OCI-LY7 (cell line): Measurements from ENCODE around the gene RAB19. TPM values are rescaled to one million over a fixed set of nuclear protein-coding genes. Genes with fewer than 3 reads are reported as not detected.

Source experiments
- BruUV-seq: library from RNA; stranded (reverse); fragments of 400-500 nt; replicated peaks from 2 replicates; lab custom pipeline; 2021; lab: Mats Ljungman, UMichigan
- CTCF ChIA-PET: fragments of 300-600 bp; sonication (Branson Sonifier 250); formaldehyde crosslinking; loops from one replicate; lab custom pipeline; 2022; ENCODE audit warnings: antibody characterized with exemption; ENCODE audit not compliant: unreplicated experiment; lab: Charles Lee
- POLR2A ChIA-PET: fragments of 300-600 bp; sonication (Branson Sonifier 250); formaldehyde crosslinking; loops from one replicate; lab custom pipeline; 2022; ENCODE audit warnings: antibody characterized with exemption; lab: Charles Lee
- DNase-seq: peaks from one replicate; pipeline ENCODE4 v3.0.0-alpha.2; 2015; ENCODE audit warnings: low spot score
- H2AFZ ChIP-seq: fragments of 200-600 bp; sonication (generic), shearing (Covaris generic); 2 replicates; pipeline ENCODE4 v1.6.1; 2014; ENCODE audit warnings: mild to moderate bottlenecking, antibody characterized with exemption, low read length, moderate library complexity
- H3K27ac ChIP-seq: fragments of 200-600 bp; sonication (generic); 2 replicates; pipeline ENCODE4 v1.5.1; 2014; ENCODE audit warnings: mixed run types, low read depth, mild to moderate bottlenecking, moderate library complexity, low read length, inconsistent platforms; ENCODE audit not compliant: poor library complexity, severe bottlenecking
- H3K36me3 ChIP-seq: fragments of 200-600 bp; sonication (generic); 2 replicates; pipeline ENCODE4 v1.6.1; 2014; ENCODE audit warnings: mild to moderate bottlenecking, antibody characterized with exemption, low read length, moderate library complexity, mixed read lengths; ENCODE audit not compliant: insufficient read depth
- H3K4me1 ChIP-seq: fragments of 200-600 bp; sonication (generic); 2 replicates; pipeline ENCODE4 v1.5.1; 2014; ENCODE audit warnings: mild to moderate bottlenecking, low read length; ENCODE audit not compliant: insufficient read depth, poor library complexity, severe bottlenecking
- H3K4me2 ChIP-seq: fragments of 200-600 bp; sonication (generic); 2 replicates; pipeline ENCODE4 v1.6.1; 2014; ENCODE audit warnings: mild to moderate bottlenecking, low read length
- H3K4me3 ChIP-seq: fragments of 200-600 bp; sonication (generic); 2 replicates; pipeline ENCODE4 v1.5.1; 2014; ENCODE audit warnings: mild to moderate bottlenecking, low read depth, low read length; ENCODE audit not compliant: poor library complexity, severe bottlenecking
- H3K79me2 ChIP-seq: fragments of 200-600 bp; sonication (generic); 2 replicates; pipeline ENCODE4 v1.6.1; 2016; ENCODE audit warnings: low read depth, mild to moderate bottlenecking, low read length, moderate library complexity, mixed read lengths; ENCODE audit not compliant: insufficient read depth
- H3K9me2 ChIP-seq: fragments of 200-600 bp; sonication (generic); 2 replicates; pipeline ENCODE4 v1.6.1; 2016; ENCODE audit warnings: mild to moderate bottlenecking, low read length, mixed read lengths; ENCODE audit not compliant: insufficient read depth
- H3K9me3 ChIP-seq: fragments of 200-600 bp; sonication (generic); 2 replicates; pipeline ENCODE4 v1.6.1; 2014; ENCODE audit warnings: mild to moderate bottlenecking, mixed run types, low read length, mixed read lengths
- H4K20me1 ChIP-seq: fragments of 200-600 bp; sonication (generic); 2 replicates; pipeline ENCODE4 v1.6.1; 2014; ENCODE audit warnings: mild to moderate bottlenecking, antibody characterized with exemption, low read length, moderate library complexity, mixed read lengths; ENCODE audit not compliant: insufficient read depth
- CTCF ChIP-seq: fragments of 200-600 bp; sonication (generic); conservative IDR thresholded peaks from 2 replicates; pipeline ENCODE4 v1.5.1; 2014; ENCODE audit warnings: mild to moderate bottlenecking, antibody characterized with exemption, low read length, moderate library complexity, mixed read lengths
- EZH2phosphoT487 ChIP-seq: fragments of 200-600 bp; sonication (generic); IDR thresholded peaks from 2 replicates; pipeline ENCODE4 v1.6.1; 2018; ENCODE audit warnings: low read depth, borderline replicate concordance, mild to moderate bottlenecking, mixed run types, antibody characterized with exemption, low read length, moderate library complexity, mixed read lengths
- intact Hi-C: fragments of 100-400 bp; cut with micrococcal nuclease; formaldehyde crosslinking; loops from one replicate; pipeline ENCODE4 v1.10.0; 2022; ENCODE audit not compliant: unreplicated experiment
- total RNA-seq, 2 experiments: library from RNA; depleted of rRNA in 1 of 2; stranded (reverse); fragments of >200 nt in 1 of 2; shearing (Covaris generic) in 1 of 2; gene quantifications; 2 replicates each; pipeline ENCODE4 v1.2.3, GENCODE V29; 2014 to 2022

The RAB19 gene
- total RNA-seq, 2 experiments from 2014 or later = not detected

- H3K9me2 ChIP-seq = no peaks in the 10 kb centered on the region
- no peak overlapping the region for H2AFZ ChIP-seq
- TF ChIP-seq CTCF (no peak), EZH2phosphoT487 (no peak)
- H3K27ac ChIP-seq = no peak overlapping the region
- no peaks in the 10 kb centered on the region for H3K79me2 ChIP-seq
- H3K4me3 ChIP-seq = no peak overlapping the region
- intact Hi-C loops = no loop called here
- no peaks in the 10 kb centered on the region for H3K4me1 ChIP-seq
- no peak for DNase-seq
- no TSS peak for BruUV-seq
- no peak overlapping the region for H3K4me2 ChIP-seq
- POLR2A ChIA-PET = no interaction called here
- CTCF ChIA-PET = no interaction called here
- no peaks in the 10 kb centered on the region for H3K36me3 ChIP-seq
- H3K9me3 ChIP-seq = no peaks in the 10 kb centered on the region
- H4K20me1 ChIP-seq = no peaks in the 10 kb centered on the region
Observed at GRCh38 chr7:140425718-140426117, 21.9 kb downstream of the RAB19 start.

- no peaks in the 10 kb centered on the region for H4K20me1 ChIP-seq
- no peak overlapping the region for H3K27ac ChIP-seq
- ChIA-PET CTCF (no interaction called here), POLR2A (no interaction called here)
- H3K4me2 ChIP-seq = no peak overlapping the region
- H3K4me3 ChIP-seq = no peak overlapping the region
- no TSS peak for BruUV-seq
- no peak overlapping the region for H2AFZ ChIP-seq
- intact Hi-C loops = no loop called here
- TF ChIP-seq EZH2phosphoT487 = no peak
- TF ChIP-seq CTCF = no peak
- H3K9me3 ChIP-seq = no peaks in the 10 kb centered on the region
- no peaks in the 10 kb centered on the region for H3K4me1 ChIP-seq
- DNase-seq = no peak
- no peaks in the 10 kb centered on the region for H3K79me2 ChIP-seq
- no peaks in the 10 kb centered on the region for H3K9me2 ChIP-seq
- no peaks in the 10 kb centered on the region for H3K36me3 ChIP-seq
Observed at GRCh38 chr7:140426130-140426529, 22.3 kb downstream of the RAB19 start.

GRCh38 chr7:140433396-140433795 lies 29.5 kb downstream of the RAB19 start:
- H3K9me3 ChIP-seq = no peaks in the 10 kb centered on the region
- H3K4me2 ChIP-seq = no peak overlapping the region
- ChIA-PET POLR2A (no interaction called here), CTCF (no interaction called here)
- no peaks in the 10 kb centered on the region for H4K20me1 ChIP-seq
- no peaks in the 10 kb centered on the region for H3K36me3 ChIP-seq
- H3K4me1 ChIP-seq = no peaks in the 10 kb centered on the region
- intact Hi-C loops = no loop called here
- TF ChIP-seq CTCF (no peak), EZH2phosphoT487 (no peak)
- H2AFZ ChIP-seq = no peak overlapping the region
- DNase-seq = no peak
- no peaks in the 10 kb centered on the region for H3K9me2 ChIP-seq
- no peak overlapping the region for H3K27ac ChIP-seq
- H3K79me2 ChIP-seq = no peaks in the 10 kb centered on the region
- no TSS peak for BruUV-seq
- no peak overlapping the region for H3K4me3 ChIP-seq
